ENCODE measurements around the gene SHISA9.

DNA sequence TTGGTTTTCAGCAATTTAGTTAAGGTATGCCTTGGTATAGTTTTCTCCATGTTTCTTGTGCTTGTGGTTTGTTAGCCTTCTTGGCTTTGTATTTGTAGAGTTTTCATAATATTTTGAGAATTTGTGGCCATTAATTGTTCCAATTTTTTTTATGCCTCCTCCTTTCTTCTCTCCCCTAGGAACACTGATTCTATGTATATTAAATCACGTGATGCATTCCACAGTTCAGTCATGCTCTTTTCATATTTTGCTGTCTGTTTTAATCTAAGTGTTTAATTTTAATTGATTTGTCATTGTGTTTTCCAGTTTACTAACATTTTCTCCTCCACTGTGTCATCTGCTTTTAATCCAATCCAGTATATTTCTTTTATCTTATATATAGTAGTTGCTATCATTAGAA lies 263.6 kb downstream of the SHISA9 start:
- TF ChIP-seq CTCF (IDR thresholded peaks at IDR 0.05; ENCODE audit: low read depth, low read length, missing input control) (no peak), NR2F2 (IDR thresholded peaks at IDR 0.05) (no peak), FOXA1 (IDR thresholded peaks at IDR 0.05) (no peak), TAF1 (conservative IDR thresholded peaks at IDR 0.05) (no peak), HNF4A (conservative IDR thresholded peaks at IDR 0.05) (no peak), RXRA (IDR thresholded peaks at IDR 0.05) (no peak), GABPA (IDR thresholded peaks at IDR 0.05 in 1 of 2, conservative IDR thresholded peaks at IDR 0.05 in 1 of 2) (no peak), HNF4G (IDR thresholded peaks at IDR 0.05) (no peak), SP1 (IDR thresholded peaks at IDR 0.05) (no peak), YY1 (IDR thresholded peaks at IDR 0.05) (no peak), EGR1 (IDR thresholded peaks at IDR 0.05; ENCODE audit: low read depth in 2 of 2) (no peak)
- TF ChIP-seq, protein P1, sequence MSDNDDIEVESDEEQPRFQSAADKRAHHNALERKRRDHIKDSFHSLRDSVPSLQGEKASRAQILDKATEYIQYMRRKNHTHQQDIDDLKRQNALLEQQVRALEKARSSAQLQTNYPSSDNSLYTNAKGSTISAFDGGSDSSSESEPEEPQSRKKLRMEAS (IDR thresholded peaks at IDR 0.05) = no peak
- TF ChIP-seq, protein P2, sequence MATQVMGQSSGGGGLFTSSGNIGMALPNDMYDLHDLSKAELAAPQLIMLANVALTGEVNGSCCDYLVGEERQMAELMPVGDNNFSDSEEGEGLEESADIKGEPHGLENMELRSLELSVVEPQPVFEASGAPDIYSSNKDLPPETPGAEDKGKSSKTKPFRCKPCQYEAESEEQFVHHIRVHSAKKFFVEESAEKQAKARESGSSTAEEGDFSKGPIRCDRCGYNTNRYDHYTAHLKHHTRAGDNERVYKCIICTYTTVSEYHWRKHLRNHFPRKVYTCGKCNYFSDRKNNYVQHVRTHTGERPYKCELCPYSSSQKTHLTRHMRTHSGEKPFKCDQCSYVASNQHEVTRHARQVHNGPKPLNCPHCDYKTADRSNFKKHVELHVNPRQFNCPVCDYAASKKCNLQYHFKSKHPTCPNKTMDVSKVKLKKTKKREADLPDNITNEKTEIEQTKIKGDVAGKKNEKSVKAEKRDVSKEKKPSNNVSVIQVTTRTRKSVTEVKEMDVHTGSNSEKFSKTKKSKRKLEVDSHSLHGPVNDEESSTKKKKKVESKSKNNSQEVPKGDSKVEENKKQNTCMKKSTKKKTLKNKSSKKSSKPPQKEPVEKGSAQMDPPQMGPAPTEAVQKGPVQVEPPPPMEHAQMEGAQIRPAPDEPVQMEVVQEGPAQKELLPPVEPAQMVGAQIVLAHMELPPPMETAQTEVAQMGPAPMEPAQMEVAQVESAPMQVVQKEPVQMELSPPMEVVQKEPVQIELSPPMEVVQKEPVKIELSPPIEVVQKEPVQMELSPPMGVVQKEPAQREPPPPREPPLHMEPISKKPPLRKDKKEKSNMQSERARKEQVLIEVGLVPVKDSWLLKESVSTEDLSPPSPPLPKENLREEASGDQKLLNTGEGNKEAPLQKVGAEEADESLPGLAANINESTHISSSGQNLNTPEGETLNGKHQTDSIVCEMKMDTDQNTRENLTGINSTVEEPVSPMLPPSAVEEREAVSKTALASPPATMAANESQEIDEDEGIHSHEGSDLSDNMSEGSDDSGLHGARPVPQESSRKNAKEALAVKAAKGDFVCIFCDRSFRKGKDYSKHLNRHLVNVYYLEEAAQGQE (IDR thresholded peaks at IDR 0.05) = no peak
